GM19025 (cell line): ENCODE measurements around the gene DHRSX.
"Not testable (repeated sequence)": the region's sequence is repeated elsewhere in the genome, so short reads cannot be mapped to it uniquely, and the experiment has no call there.

ENCODE experiments used
- ATAC-seq: cut with Tn5 transposase; IDR thresholded peaks from one replicate; pipeline ENCODE4 v1.9.1; 2021; ENCODE audit warnings: mild to moderate bottlenecking, low read depth, moderate library complexity; ENCODE audit not compliant: unreplicated experiment

The DHRSX gene

DNA sequence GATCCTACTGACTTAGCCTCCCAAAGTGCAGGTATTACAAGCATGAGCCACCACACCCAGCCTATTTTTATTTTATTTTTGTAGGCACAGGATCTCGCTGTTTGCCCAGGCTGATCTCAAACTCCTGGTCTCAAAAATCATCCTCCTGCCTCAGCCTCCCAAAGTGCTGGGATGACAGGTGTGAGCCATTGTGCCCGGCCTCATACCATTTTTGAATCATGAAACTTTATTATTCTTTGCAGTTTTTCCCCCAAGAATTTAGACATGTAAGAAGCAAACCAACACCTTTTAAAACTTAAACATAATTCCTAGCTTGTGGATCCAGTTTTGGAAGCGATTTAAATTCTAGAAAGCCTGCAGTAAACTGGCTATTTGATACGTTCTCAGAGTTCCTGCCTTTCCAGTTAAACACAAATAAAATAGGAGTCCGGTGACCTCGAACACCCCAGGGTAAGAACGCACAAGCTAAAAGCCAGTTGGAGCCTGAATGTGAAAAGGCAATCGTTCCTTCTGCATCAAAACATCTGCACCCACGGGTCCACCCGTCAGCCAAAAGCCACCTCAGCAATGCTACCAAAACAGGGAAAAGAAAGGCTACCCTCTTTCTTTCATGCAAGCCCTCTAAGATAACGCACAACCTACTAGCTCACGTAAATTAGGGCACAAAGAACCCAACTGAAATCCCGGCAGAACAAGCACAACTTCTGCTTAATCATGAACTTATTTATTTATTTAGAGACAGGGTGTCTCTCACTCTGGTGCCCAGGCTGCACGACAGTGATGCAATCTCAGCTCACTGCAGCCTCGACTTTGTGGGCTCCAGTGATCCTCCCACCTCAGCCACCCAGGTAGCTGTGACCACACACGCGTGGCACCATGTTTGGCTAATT is 39.7 kb downstream of the DHRSX start:
- not testable (repeated sequence) for ATAC-seq

DNA sequence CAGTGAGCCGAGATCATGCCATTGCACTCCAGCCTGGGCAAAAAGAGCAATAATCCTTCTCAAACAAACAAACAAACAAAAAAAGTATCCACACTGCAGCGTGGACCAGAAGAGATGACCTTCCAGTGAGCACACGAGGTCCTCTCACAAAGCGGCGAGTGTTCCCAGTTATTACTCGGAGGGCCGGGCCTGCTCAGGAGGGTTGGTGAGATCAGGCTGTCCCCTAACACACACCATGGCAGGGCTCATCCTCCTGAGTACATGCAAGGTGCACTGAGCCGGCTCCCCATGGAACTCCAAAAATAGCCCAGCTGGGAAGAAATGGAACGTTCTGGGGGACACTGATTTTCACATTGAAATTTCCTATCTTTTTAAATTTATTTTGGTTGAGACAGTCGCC is 40.7 kb downstream of the DHRSX start:
- ATAC-seq = not testable (repeated sequence)

DNA sequence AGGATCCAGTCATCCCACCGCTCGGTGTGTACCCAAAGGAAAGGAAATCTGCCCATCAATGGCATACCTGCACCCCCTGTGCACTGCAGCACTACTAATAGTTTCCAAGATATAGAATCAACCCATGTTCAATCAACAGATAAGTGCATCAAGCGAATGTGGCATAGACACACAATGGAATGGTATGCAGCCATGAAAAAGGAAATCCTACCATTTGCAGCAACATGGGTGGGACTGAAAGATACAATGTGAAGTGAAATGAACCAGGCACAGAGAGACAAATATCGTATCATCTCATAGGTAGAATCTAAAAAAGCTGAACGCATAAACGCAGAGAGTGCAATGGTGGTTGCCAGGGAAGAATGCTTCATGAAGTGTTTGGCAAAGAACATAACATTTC is 42.5 kb downstream of the DHRSX start:
- ATAC-seq = no peak

DNA sequence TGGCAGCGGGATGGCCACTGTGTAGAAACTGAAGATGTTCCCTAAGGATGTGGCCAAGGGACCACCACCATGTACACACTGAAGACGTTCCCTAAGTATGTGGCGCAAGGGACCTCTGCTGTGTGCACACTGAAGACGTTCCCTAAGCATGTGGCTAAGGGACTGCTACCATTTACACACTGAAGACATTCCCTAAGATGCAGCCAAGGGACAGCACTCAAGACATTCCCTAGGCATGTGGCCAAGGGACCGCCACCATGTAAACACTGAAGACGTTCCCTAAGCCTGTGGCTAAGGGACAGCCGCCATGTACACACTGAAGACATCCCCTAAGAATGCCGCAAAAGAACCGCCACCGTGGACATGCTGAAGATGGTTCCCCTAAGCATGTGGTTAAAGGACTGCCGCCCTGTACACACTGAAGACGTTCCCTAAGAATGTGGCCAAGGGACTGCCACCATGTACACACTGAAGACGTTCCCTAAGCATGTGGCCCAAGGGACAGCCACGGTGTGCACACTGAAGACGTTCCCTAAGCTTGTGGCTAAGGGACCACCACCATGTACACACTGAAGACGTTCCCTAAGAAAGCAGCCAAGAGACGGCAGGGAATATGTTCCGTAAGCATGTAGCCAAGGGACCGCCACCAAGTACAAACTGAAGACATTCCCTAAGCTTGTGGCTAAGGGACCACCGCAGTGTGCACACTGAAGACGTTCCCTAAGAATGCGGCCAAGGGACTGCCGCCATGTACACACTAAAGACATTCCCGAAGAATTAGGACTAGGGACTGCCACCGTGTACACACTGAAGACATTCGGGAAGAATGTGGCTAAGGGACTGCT is 43.3 kb downstream of the DHRSX start:
- no peak for ATAC-seq

DNA sequence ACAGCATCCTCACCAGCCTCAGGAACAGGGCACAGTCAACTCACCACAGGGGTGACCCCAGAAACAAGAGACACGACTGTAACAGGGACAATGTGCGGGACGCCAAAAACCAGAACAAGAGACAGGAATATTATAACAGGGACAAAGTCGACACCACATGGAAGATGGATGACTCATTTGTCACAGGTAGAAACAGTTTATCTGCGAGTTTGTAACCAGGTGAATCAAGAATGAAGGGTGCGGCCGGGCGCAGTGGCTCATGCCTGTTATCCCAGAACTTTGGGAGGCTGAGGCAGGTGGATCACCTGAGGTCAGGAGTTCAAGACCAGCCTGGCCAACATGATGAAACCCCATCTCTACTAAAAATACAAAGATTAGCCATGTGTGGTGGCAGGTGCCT is 44.7 kb downstream of the DHRSX start:
- not testable (repeated sequence) for ATAC-seq

DNA sequence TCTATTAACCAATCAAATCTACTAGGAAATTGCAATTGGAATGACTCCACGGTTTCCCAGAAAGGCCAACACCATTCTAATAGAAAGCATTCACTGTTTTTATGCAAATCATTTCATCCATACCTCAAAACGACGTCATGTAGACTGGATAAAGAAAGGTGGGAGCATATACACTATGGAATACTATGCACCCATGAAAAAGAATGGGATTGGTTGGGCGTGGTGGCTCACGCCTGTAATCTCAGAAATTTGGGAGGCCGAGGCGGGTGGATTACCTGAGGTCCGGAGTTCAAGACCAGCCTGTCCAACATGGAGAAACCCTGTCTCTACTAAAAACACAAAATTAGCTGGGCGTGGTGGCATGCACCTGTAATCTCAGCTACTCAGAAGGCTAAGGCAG is 46.2 kb downstream of the DHRSX start:
- not testable (repeated sequence) for ATAC-seq

DNA sequence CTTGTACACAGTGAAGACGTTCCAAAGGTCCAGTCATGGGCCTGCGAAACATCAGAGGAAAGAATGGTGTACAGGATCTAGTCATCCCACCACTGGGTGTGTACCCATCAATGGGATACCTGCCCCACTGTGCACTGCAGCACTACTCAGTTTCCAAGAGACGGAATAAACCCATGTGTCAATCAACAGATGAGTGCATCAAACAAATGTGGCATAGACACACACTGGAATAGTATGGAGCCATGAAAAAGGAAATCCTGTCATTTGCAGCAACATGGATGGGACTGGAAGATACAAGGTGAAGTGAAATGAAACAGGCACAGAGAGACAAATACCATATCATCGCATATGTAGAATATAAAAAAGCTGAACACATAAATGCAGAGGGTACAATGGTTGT is 48.0 kb downstream of the DHRSX start:
- no peak for ATAC-seq

DNA sequence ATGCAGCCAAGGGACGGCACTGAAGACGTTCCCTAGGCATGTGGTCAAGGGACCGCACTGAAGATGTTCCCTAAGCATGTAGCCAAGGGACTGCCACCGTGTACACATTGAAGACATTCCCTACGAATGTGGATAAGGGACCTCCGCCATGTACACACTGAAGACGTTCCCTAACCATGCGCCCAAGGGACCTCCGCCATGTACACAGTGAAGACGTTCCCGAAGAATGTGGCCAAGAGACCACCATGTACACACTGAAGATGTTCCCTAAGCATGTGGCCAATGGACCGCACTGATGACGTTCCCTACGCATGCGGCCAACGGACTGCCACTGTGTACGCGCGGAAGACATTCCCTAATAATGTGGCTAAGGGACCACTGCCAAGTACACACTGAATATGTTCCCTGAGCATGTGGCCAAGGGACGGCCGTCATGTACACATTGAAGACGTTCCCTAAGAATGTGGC is 48.4 kb downstream of the DHRSX start:
- no peak for ATAC-seq

DNA sequence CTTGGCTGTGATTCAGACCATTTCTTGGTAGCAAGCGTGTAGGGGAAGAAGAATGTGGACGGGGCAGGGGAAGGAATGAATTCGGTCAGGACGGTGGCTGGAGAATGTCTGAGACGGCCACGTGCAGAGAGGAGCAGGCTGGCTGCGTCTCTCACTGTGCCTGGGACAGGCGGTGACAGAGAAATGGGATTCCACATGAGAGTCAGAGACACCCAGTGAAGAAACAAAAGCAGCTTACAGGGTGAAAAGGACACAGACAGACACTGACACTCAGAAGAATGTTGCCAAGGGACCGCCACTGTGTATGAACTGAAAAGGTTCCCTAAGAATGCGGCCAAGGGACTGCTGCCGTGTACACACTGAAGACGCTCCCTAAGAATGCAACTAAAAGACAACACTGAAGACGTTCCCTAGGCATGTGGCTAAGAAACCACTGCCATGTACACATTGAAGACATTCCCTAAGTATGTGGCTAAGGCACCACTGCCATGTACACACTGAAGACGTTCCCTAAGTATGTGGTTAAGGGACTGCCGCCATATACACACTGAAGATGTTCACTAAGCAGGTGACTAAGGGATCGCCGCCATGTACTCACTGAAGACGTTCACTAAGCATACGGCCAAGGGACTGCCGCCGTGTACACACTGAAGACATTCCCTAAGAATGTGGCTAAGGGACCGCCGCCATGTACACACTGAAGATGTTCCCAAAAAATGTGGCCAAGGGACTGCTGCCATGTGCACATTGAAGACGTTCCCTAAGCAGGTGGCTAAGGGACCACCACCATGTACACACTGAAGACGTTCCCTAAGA is 49.1 kb downstream of the DHRSX start:
- no peak for ATAC-seq

DNA sequence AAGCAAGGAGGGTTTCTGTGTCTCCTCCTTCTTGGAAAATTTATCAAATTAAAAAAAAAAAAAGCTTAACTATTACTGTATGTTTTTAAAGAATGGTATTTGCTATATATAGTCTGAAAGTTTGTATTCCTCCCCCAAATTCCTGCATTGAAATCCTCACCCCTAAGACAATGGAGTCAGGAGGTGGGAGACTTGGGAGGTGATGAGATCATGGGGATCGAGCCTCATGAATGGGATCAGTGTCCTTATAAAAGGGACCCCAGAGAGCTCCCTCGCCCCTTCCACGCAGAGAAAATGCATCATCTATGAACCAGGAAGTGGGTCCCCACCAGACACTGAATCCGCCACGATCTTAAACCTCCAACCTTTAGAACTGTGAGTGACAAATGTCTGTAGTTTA is 50.1 kb downstream of the DHRSX start:
- no peak for ATAC-seq

DNA sequence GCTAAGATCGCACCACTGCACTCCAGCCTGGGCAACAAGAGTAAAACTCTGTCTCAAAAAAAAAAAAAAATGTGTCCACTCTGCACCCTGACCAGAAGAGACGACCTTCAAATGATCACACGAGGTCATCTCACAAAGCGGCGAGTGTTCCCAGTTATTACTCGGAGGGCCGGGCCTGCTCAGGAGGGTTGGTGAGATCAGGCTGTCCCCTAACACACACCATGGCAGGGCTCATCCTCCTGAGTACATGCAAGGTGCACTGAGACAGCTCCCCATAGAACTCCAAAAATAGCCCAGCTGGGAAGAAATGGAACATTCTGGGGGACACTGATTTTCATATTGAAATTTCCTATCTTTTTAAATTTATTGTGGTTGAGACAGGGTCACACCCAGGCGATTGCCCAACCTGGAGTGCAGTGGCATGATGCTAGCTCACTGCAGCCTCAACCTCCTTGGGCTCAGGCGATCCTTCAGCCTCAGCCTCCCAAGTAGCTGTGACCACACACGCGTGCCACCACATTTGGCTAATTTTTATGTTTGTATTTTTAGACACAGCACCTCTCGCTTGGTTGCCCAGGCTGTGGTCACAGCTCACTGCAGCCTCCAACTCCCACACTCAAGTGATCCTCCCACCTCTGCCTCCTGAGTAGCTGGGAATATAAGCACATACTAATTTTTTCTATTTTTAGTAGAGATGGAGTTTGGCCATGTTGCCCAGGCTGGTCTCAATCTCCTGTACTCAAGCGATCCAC is 51.5 kb downstream of the DHRSX start:
- no peak for ATAC-seq

DNA sequence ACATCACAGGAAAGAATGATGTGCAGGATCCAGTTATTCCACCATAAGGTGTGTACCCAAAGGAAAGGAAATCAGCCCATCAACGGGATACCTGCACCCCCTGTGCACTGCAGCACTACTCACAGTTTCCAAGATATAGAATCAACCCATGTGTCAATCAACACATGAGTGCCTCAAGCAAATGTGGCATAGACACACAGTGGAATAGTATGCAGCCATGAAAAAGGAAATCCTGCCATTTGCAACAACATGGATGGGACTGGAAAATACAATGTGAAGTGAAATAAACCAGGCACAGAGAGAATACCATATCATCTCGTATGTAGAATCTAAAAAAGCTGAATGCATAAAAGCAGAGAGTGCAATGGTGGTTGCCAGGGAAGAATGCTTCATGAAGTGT is 53.3 kb downstream of the DHRSX start:
- no peak for ATAC-seq

DNA sequence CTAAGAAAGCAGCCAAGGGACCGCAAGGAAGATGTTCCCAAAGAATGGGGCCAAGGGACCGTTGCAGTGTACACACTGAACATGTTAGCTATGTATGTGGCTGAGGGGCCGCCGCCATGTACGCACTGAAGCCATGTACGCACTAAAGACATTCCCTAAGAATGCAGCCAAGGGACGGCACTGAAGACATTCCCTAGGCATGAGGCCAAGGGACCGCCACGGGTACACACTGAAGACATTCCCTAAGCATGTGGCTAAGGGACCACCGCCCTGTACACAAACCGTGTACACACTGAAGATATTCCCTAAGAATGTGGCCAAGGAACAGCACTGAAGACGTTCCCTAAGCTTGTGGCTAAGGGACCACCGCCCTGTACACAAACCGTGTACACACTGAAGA is 54.0 kb downstream of the DHRSX start:
- ATAC-seq = no peak

DNA sequence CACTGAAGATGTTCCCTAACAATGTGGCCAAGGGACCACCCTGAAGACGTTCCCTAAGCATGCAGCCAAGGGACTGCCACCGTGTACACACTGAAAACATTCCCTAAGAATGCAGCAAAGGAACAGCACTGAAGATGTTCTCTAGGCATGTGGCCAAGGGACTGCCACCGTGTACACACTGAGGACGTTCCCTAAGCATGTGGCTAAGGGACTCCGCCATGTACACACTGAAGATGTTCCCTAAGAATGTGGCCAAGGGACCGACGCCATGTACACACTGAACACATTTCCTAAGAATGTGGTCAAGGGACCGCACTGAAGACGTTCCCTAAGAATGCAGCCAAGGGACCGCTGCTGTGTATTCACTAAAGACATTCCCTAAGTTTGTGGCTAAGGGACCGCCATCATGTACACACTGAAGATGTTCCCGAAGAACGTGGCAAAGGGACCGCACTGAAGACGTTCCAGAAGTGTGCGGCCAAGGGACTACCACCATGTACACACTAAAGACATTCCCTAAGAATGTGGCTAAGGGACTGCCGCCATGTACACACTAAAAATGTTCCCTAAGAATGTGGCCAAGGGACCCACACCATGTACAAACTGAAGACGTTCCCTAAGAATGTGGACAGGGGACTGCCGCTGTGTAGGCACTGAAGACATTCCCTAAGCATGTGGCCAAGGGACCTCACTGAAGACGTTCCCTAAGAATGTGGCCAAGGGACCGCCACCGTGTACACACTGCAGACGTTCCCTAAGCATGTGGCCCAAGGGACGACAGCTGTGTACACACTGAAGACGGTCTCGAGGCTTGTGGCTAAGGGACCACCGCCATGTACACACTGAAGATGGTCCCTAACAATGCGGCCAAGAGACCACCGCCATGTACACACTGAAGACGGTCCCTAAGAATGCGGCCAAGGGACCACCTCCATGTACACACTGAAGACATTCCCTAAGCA is 54.8 kb downstream of the DHRSX start:
- ATAC-seq = no peak

DNA sequence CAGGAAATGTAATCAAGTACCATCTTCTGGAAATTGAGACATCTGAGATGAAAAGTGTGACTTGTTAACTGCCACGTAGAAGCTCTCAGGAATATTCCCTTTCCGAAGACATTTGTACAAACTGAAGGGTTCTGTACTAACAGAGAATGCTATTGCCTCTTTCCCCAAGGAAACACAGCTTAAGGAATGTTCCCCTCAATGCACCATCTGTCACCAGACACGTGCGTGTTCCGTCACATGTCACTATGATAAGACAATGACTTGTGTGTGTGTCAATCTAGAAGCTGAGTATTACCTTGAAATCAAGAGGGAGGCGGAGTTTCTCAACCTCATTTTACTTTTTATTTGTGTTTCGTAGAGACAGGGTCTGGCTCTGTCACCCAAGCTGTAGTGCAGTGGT is 58.1 kb downstream of the DHRSX start:
- no peak for ATAC-seq

DNA sequence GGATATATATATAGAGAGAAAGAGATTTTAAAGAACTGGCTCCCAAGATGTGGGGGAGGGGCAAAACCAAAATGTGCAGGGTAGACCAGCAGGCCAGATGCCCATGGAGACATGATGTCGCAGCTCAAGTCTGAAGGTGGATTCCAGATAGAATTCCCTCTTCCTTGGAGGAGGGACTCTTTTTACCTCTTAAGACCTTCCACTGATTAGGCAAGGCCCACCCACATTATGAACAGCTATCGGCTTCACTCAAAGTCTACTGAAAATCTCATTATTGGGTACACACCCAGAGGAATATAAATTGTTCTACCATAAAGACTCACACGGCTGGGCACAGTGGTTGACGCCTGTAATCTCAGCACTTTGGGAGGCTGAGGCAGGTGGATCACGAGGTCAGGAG is 59.3 kb downstream of the DHRSX start:
- ATAC-seq = no peak

DNA sequence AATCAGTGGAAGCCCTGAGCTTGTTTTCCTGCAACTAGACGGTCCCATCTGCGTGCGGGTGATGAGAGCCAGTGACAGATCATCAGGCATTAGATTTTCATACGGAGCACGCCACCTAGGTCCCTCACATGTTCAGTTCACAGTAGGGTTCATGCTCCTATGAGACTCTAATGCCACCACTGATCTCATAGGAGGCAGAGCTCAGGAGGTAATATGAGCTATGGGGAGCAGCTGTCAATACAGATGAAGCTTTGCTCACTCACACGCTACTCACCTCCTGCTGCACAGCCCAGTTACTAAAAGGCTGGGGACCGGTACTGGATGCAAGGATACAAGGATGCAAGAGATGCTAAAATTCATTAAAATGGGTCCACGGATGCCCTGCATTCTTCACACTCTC is 61.2 kb downstream of the DHRSX start:
- ATAC-seq = no peak

DNA sequence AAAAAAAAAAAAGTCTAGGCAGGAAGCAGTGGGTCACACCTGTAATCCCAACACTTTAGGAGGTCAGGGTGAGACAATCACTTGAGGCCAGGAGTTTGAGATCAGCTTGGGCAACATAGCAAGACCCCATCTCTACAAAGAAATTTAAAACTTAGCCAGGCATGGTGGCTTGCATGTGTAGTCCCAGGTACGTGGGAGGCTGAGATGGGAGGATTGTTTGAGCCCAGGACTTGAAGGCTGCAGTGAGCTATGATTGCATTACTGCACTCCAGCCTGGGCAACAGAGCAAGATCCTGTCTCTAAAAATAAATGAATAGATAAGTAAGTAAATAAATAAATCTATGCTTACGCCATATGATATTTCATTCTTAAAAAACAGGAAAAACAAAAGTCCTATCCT is 65.3 kb downstream of the DHRSX start:
- no peak for ATAC-seq
